HepG2 (cell line): ENCODE results near the gene MPI. TPM values are rescaled to one million over a fixed set of nuclear protein-coding genes. Genes with fewer than 3 reads are reported as not detected.
A peak's percentile ranks its signal among the peaks of the same experiment; 100 is the strongest.

Experiments
- BORCS8-MEF2B ChIP-seq: sonication (generic); formaldehyde crosslinking; IDR thresholded peaks from 2 replicates; pipeline ENCODE4 v1.8.0; 2022; ENCODE audit warnings: mild to moderate bottlenecking, missing genetic modification reagents
- CBX5 ChIP-seq: sonication (generic); formaldehyde crosslinking; IDR thresholded peaks from 2 replicates; pipeline ENCODE4 v1.4.0; 2020; ENCODE audit warnings: missing genetic modification reagents, borderline replicate concordance
- HIC2 ChIP-seq: sonication (generic); formaldehyde crosslinking; IDR thresholded peaks from 2 replicates; pipeline ENCODE4 v1.9.0; 2022; ENCODE audit warnings: low read depth, missing genetic modification reagents
- HMGXB4 ChIP-seq, 2 experiments: sonication (generic) in 1 of 2; formaldehyde crosslinking in 1 of 2; IDR thresholded peaks; 2 replicates each; pipeline versions ENCODE4 v1.4.0 to v1.6.1; 2018 to 2020; ENCODE audit warnings: missing genetic modification reagents in 2 of 2, borderline replicate concordance in 1 of 2, low read depth in 1 of 2, mild to moderate bottlenecking in 1 of 2, missing biosample characterization in 1 of 2
- HNF1B ChIP-seq: sonication (generic); formaldehyde crosslinking; IDR thresholded peaks from 2 replicates; pipeline ENCODE4 v1.5.1; 2020; ENCODE audit warnings: mild to moderate bottlenecking, moderate library complexity, missing genetic modification reagents
- ISL2 ChIP-seq: sonication (generic); formaldehyde crosslinking; IDR thresholded peaks from 2 replicates; pipeline ENCODE4 v1.5.0; 2020; ENCODE audit warnings: missing genetic modification reagents
- MAFK ChIP-seq, 2 experiments: IDR thresholded peaks in 1 of 2; conservative IDR thresholded peaks in 1 of 2; 2 replicates each; pipeline ENCODE4 v1.6.1; 2011; ENCODE audit warnings: improper control_type of control experiment in 2 of 2, low read length in 2 of 2
- NCOA5 ChIP-seq: sonication (generic); formaldehyde crosslinking; IDR thresholded peaks from 2 replicates; pipeline ENCODE4 v1.4.0; 2020; ENCODE audit warnings: missing genetic modification reagents
- NR2C2 ChIP-seq: sonication (generic); formaldehyde crosslinking; IDR thresholded peaks from 2 replicates; pipeline ENCODE4 v1.4.0; 2020; ENCODE audit warnings: missing genetic modification reagents, mild to moderate bottlenecking, moderate library complexity, borderline replicate concordance
- TAF15 ChIP-seq: fragments of 200-400 bp; formaldehyde crosslinking; IDR thresholded peaks from one replicate; pipeline ENCODE4 v1.6.1; 2018; ENCODE audit warnings: mild to moderate bottlenecking, low read depth, low read length; ENCODE audit not compliant: poor library complexity, severe bottlenecking
- TBL1XR1 ChIP-seq: fragments of 150-350 bp; IDR thresholded peaks from 2 replicates; pipeline ENCODE4 v1.6.1; 2014; ENCODE audit warnings: borderline replicate concordance, low read length; ENCODE audit not compliant: partially characterized antibody
- ZNF101 ChIP-seq: sonication (generic); formaldehyde crosslinking; IDR thresholded peaks from 2 replicates; pipeline ENCODE4 v1.4.0; 2020; ENCODE audit warnings: mild to moderate bottlenecking, low read depth, missing genetic modification reagents, borderline replicate concordance
- ZNF224 ChIP-seq: sonication (generic); formaldehyde crosslinking; IDR thresholded peaks from 2 replicates; pipeline ENCODE4 v1.5.0; 2020; ENCODE audit warnings: mild to moderate bottlenecking, missing genetic modification reagents
- ZNF263 ChIP-seq: sonication (generic); formaldehyde crosslinking; IDR thresholded peaks from 2 replicates; pipeline ENCODE4 v1.4.0; 2020; ENCODE audit warnings: missing genetic modification reagents
- ZNF275 ChIP-seq: sonication (generic); formaldehyde crosslinking; IDR thresholded peaks from 2 replicates; pipeline ENCODE4 v1.8.0; 2022; ENCODE audit warnings: missing genetic modification reagents, mild to moderate bottlenecking, inconsistent platforms, borderline replicate concordance
- ZNF331 ChIP-seq: sonication (generic); formaldehyde crosslinking; IDR thresholded peaks from 2 replicates; pipeline ENCODE4 v1.4.0; 2020; ENCODE audit warnings: missing genetic modification reagents
- ZNF468 ChIP-seq: sonication (generic); formaldehyde crosslinking; IDR thresholded peaks from 2 replicates; pipeline ENCODE4 v1.8.0; 2022; ENCODE audit warnings: mild to moderate bottlenecking, moderate library complexity, missing genetic modification reagents
- ZNF543 ChIP-seq: sonication (generic); formaldehyde crosslinking; IDR thresholded peaks from 2 replicates; pipeline ENCODE4 v1.4.0; 2020; ENCODE audit warnings: mild to moderate bottlenecking, missing genetic modification reagents
- ZNF780A ChIP-seq: sonication (generic); formaldehyde crosslinking; IDR thresholded peaks from 2 replicates; pipeline ENCODE4 v1.8.0; 2022; ENCODE audit warnings: mild to moderate bottlenecking, missing genetic modification reagents, moderate library complexity
- ZNF788 ChIP-seq: sonication (generic); formaldehyde crosslinking; IDR thresholded peaks from 2 replicates; pipeline ENCODE4 v1.5.0; 2020; ENCODE audit warnings: mild to moderate bottlenecking, missing genetic modification reagents, borderline replicate concordance
- polyA plus RNA-seq, 8 experiments: library from polyadenylated mRNA; depleted of rRNA in 3 of 8; stranded (reverse) in 7 of 8; unstranded in 1 of 8; fragments of >200 nt; fragmentation: Illumina TruSeq in 4 of 8; extraction: Trizol in 4 of 8; gene quantifications; 2 replicates each; pipeline versions ENCODE4 v1.2.1 to v1.2.3, GENCODE V29; 2011 to 2016; ENCODE audit warnings: low read depth in 4 of 8, missing spikeins in 1 of 8, mixed read lengths in 1 of 8; ENCODE audit not compliant: insufficient read depth in 1 of 8
- total RNA-seq, 5 experiments: library from RNA; depleted of rRNA; stranded (reverse); fragments of >200 nt; fragmentation: Illumina TruSeq; extraction: Trizol; gene quantifications; 2 replicates each; pipeline ENCODE4 v1.2.3, GENCODE V29; 2016; ENCODE audit warnings: low read depth in 1 of 5

Gene MPI
- total and polyA plus RNA-seq, 2 of the 13 experiments (the other 11 are each of a cell fraction or from before 2014, with no cell fraction given) = 36.9 to 63.5 TPM

GRCh38 chr15:74873756-74874424 is 16.0 kb upstream of the MPI start (continued):
- TF ChIP-seq CBX5 (no peak), TAF15 (no peak), NCOA5 (CRISPR knock-in tag) (no peak), HMGXB4 (CRISPR knock-in tag; IDR thresholded peaks at IDR 0.05; ENCODE audit: borderline replicate concordance in 1 of 2, low read depth in 1 of 2) (0 out of 4 replicates have a peak, but pooled peaks of 1 of the 2 experiments have one; percentile 12), ZNF788 (CRISPR knock-in tag) (no peak), ZNF780A (CRISPR knock-in tag) (no peak), ZNF101 (no peak), ZNF331 (CRISPR knock-in tag) (peak; percentile 6; the same call in 1 of the 2 replicates), ZNF224 (CRISPR knock-in tag) (no peak), NR2C2 (CRISPR knock-in tag) (no peak), ZNF543 (CRISPR knock-in tag) (no peak), MAFK (conservative IDR thresholded peaks at IDR 0.05 in 1 of 2, IDR thresholded peaks at IDR 0.05 in 1 of 2; ENCODE audit: low read length in 2 of 2) (no peak), ZNF275 (CRISPR knock-in tag) (no peak), ZNF468 (no peak), HNF1B (CRISPR knock-in tag) (no peak), TBL1XR1 (no peak), HIC2 (no peak), ZNF263 (CRISPR knock-in tag) (peak; percentile 57; the same call in 1 of the 2 replicates), ISL2 (CRISPR knock-in tag) (no peak), BORCS8-MEF2B (CRISPR knock-in tag) (no peak)
